PFSK-1 (cell line): ENCODE measurements around the gene UCKL1.
A peak's percentile ranks its signal among the peaks of the same experiment; 100 is the strongest.

Experiments
- FOXP2 ChIP-seq: optimal IDR thresholded peaks from 2 replicates; pipeline ENCODE3; 2011; ENCODE audit warnings: borderline replicate concordance, control low read depth, inconsistent platforms; ENCODE audit not compliant: insufficient read depth; ENCODE audit errors: extremely low read length, extremely low read depth
- POLR2AphosphoS5 ChIP-seq: IDR thresholded peaks from 2 replicates; pipeline ENCODE4 v1.6.1; 2012; ENCODE audit warnings: low read depth, mild to moderate bottlenecking, control low read depth, low read length, moderate library complexity
- SIN3A ChIP-seq: IDR thresholded peaks from 2 replicates; pipeline ENCODE4 v1.6.1; 2012; ENCODE audit warnings: mild to moderate bottlenecking, low read length, moderate library complexity, borderline replicate concordance; ENCODE audit not compliant: insufficient read depth
- TAF1 ChIP-seq: IDR thresholded peaks from 2 replicates; pipeline ENCODE4 v1.6.1; 2012; ENCODE audit warnings: low read length, control low read depth, borderline replicate concordance; ENCODE audit not compliant: insufficient read depth
- TF ChIP-seq, protein P1 (sequence below), 2 experiments: IDR thresholded peaks; 2 replicates each; pipeline versions ENCODE4 v1.6.1 to v1.8.0; 2011 to 2012; ENCODE audit warnings: low read depth in 2 of 2, low read length in 2 of 2, control low read depth in 1 of 2, inconsistent platforms in 1 of 2, mild to moderate bottlenecking in 1 of 2, moderate library complexity in 1 of 2; ENCODE audit not compliant: insufficient read depth in 1 of 2

The UCKL1 gene

DNA sequence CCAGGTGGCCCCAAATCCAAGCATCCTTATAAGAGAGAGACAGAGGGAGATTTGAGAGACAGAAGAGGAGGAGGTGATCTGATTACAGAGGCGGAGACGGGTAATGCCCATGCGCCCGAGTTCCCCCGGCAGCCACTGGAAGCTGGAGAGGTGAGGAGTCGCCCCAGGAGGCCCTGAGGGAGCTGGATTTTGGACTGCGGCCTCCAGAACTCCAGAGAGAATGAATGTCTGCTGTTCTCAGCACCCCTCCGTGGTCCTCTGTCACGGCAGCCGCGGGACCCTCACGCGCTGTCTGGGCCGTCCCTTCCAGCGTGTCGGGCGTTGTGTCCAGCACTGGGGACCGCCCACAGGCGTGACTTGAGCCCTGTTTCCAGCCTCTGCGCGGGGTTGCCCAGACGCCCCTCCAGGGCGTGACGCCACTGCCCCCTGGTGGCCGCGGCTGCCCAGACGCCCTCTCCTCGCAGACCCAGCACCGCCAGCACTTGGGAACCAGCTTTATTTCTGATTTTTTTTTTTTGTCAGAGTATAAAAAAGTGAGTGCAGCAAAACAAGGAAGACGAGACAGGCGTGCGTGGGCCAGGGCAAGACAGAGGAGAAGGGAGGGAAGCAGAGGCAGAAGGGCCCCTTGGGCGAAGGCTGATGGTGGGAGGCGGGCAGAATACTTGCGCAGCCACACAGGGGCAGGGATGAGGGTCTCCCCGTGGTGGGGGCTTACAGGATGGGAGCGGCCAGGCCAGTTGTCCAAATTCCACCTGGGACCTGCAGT, 17.6 kb upstream of the UCKL1 start:
- TF ChIP-seq, protein P1, sequence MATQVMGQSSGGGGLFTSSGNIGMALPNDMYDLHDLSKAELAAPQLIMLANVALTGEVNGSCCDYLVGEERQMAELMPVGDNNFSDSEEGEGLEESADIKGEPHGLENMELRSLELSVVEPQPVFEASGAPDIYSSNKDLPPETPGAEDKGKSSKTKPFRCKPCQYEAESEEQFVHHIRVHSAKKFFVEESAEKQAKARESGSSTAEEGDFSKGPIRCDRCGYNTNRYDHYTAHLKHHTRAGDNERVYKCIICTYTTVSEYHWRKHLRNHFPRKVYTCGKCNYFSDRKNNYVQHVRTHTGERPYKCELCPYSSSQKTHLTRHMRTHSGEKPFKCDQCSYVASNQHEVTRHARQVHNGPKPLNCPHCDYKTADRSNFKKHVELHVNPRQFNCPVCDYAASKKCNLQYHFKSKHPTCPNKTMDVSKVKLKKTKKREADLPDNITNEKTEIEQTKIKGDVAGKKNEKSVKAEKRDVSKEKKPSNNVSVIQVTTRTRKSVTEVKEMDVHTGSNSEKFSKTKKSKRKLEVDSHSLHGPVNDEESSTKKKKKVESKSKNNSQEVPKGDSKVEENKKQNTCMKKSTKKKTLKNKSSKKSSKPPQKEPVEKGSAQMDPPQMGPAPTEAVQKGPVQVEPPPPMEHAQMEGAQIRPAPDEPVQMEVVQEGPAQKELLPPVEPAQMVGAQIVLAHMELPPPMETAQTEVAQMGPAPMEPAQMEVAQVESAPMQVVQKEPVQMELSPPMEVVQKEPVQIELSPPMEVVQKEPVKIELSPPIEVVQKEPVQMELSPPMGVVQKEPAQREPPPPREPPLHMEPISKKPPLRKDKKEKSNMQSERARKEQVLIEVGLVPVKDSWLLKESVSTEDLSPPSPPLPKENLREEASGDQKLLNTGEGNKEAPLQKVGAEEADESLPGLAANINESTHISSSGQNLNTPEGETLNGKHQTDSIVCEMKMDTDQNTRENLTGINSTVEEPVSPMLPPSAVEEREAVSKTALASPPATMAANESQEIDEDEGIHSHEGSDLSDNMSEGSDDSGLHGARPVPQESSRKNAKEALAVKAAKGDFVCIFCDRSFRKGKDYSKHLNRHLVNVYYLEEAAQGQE (IDR thresholded peaks at IDR 0.05; ENCODE audit: insufficient read depth in 1 of 2, low read depth in 2 of 2, low read length in 2 of 2), result no peak
- no peak for TF ChIP-seq FOXP2
- no peak for TF ChIP-seq POLR2AphosphoS5
- TF ChIP-seq TAF1, result no peak
- TF ChIP-seq SIN3A, result peak; percentile 84; the same call in 1 of the 2 replicates

DNA sequence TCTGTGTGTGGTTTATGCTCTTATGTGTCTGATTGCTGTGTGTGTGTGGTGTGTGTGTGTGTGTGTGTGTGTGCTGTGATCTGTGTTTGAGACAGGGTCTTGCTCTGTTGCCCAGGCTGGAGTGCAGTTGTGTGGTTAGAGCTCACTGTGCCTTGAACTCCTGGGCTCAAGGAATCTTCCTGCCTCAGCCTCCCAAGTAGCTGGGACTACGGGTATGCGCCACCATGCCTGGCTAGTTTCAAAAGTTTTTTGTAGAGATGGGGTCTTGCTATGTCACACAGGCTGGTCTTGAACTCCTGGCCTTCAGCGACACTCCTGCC, 16.9 kb upstream of the UCKL1 start:
- TF ChIP-seq TAF1, result no peak
- TF ChIP-seq POLR2AphosphoS5, result no peak
- TF ChIP-seq FOXP2, result no peak
- TF ChIP-seq, protein P1 (IDR thresholded peaks at IDR 0.05; ENCODE audit: insufficient read depth in 1 of 2, low read depth in 2 of 2, low read length in 2 of 2), result no peak
- TF ChIP-seq SIN3A, result no peak

DNA sequence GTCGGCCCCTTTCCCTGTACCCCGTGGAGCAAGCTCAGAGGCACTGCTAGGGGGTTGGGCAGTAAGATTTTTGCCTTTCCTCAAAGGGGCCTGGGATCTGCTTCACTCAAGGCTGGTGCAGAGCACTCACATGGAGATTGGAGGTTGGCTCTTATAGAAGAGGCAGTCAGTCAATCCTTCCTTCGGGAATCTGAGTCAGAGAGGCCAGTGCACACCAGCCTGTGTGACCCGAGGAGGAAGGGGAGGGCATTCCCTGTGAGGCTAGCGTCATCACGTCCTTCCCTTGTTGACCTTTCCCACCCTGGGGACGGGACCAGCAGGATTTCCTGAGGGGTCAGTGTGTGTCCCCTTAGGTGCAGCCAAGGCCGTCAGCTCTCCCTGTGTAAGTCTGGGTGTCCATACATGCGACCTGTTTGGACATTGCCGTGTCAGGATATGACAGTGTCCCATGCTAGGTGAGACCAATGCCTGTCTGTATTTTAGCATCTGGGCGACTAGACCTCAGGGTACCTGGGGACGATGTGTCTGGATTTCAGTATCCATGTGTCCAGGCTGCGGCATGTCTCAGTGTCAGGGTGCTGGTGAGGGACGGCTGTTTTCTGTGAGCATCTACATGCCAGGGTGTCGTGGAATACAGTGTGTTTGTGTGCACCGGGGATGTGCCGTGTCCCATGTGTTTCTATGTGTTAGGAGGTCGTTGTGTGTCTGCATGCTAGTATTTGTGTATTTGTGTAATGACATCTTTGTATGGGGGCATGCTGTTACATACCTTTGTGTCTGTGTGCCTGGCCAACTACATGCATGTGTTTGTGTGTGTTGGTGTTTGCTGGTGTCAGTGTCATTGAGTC, 16.3 kb upstream of the UCKL1 start:
- TF ChIP-seq, protein P1 (IDR thresholded peaks at IDR 0.05; ENCODE audit: insufficient read depth in 1 of 2, low read depth in 2 of 2, low read length in 2 of 2), result no peak
- TF ChIP-seq FOXP2, result no peak
- no peak for TF ChIP-seq SIN3A
- no peak for TF ChIP-seq POLR2AphosphoS5
- TF ChIP-seq TAF1, result no peak

DNA sequence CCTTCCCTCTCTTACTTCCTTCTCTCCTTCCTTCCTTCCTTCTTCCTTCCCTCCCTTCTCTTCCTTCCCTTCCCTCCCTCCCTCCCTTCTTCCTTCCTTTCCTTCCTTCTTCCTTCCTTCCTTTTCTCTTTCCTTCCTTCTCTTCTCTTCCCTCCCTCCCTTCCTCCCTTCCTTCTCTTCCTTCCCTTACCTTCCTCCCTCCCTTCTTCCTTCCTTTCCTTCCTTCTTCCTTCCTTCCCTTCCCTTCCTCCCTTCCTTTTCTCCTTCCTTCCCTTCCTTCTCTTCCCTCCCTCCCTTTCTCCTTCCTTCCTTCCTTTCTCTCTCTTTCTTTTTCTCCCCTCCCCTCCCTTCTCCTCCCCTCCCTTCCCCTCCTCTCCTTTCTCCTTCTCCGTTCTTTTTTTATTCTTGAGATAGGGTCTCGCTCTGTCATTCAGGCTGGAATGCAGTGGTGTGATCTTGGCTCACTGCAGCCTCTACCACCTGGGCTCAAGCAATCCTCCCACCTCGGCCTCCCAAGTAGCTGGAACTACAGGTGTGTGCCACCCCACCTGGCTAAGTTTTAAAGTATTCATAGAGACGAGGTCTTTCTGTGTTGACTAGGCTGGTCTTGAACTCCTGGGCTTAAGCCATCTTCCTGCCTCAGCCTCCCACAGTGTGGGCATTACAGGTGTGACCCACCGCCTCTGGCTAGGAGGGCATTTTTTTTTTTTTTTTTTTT, 14.7 kb upstream of the UCKL1 start:
- TF ChIP-seq POLR2AphosphoS5 (no peak), FOXP2 (no peak), SIN3A (no peak), TAF1 (no peak)
- TF ChIP-seq, protein P1 (IDR thresholded peaks at IDR 0.05; ENCODE audit: insufficient read depth in 1 of 2, low read depth in 2 of 2, low read length in 2 of 2), result no peak
